ENCODE measurements around the gene POLR3B. TPM values are rescaled to one million over a fixed set of nuclear protein-coding genes. Genes with fewer than 3 reads are reported as not detected.

Gene POLR3B
- total and polyA plus RNA-seq, 2 of the 13 experiments (the other 11 are each of a cell fraction or from before 2014, with no cell fraction given) = 4.8 to 13.1 TPM

- TF ChIP-seq HDAC6 (IDR thresholded peaks at IDR 0.05; ENCODE audit: low read depth, low read length) (no peak), ZNF770 (CRISPR knock-in tag; IDR thresholded peaks at IDR 0.05) (peak; percentile 92), CREM (IDR thresholded peaks at IDR 0.05) (peak; percentile 67), CREM (CRISPR knock-in tag; IDR thresholded peaks at IDR 0.05) (0 out of 2 replicates have a peak, but pooled peaks have one; percentile 13), CTCF (CRISPR knock-in tag; IDR thresholded peaks at IDR 0.05) (peak; percentile 96), SNAPC4 (CRISPR knock-in tag; IDR thresholded peaks at IDR 0.05) (peak; percentile 86), ZNF605 (CRISPR knock-in tag; IDR thresholded peaks at IDR 0.05) (peak; percentile 82), POLR2A (IDR thresholded peaks at IDR 0.05; ENCODE audit: insufficient read depth in 1 of 2, low read depth in 2 of 2, low read length in 2 of 2) (peak; percentile 87 to 89), CBX1 (IDR thresholded peaks at IDR 0.05; ENCODE audit: low read depth) (peak; percentile 20), MTF2 (CRISPR knock-in tag; IDR thresholded peaks at IDR 0.05; ENCODE audit: borderline replicate concordance) (no peak; the same call in 1 of the 2 replicates), ZNF143 (CRISPR knock-in tag; IDR thresholded peaks at IDR 0.05) (peak; percentile 47; the same call in 1 of the 2 replicates)
Observed at GRCh38 chr12:106357549-106358395, at the start of gene POLR3B (continued).
